HepG2 (cell line): ENCODE data around the gene PPP1R12A. TPM values are rescaled to one million over a fixed set of nuclear protein-coding genes. Genes with fewer than 3 reads are reported as not detected.

Source experiments
- GPN1 ChIP-seq: sonication (generic); formaldehyde crosslinking; IDR thresholded peaks from 2 replicates; pipeline ENCODE4 v1.5.1; 2020; ENCODE audit warnings: missing genetic modification reagents, borderline replicate concordance
- HDAC2 ChIP-seq: sonication (generic); formaldehyde crosslinking; IDR thresholded peaks from 2 replicates; pipeline ENCODE4 v1.4.0; 2020; ENCODE audit warnings: missing genetic modification reagents
- HIC2 ChIP-seq: sonication (generic); formaldehyde crosslinking; IDR thresholded peaks from 2 replicates; pipeline ENCODE4 v1.9.0; 2022; ENCODE audit warnings: low read depth, missing genetic modification reagents
- HNRNPLL ChIP-seq: fragments of 200-400 bp; formaldehyde crosslinking; IDR thresholded peaks from 2 replicates; pipeline ENCODE4 v1.6.1; 2017; ENCODE audit warnings: mild to moderate bottlenecking, low read depth, low read length; ENCODE audit not compliant: poor library complexity, severe bottlenecking
- KAT2B ChIP-seq: fragments of 150-350 bp; IDR thresholded peaks from 2 replicates; pipeline ENCODE4 v1.6.1; 2014; ENCODE audit warnings: low read depth, low read length, borderline replicate concordance
- KDM1A ChIP-seq: IDR thresholded peaks from 2 replicates; pipeline ENCODE4 v1.6.1; 2016; ENCODE audit warnings: missing compliant biosample characterization
- PAWR ChIP-seq: sonication (generic); formaldehyde crosslinking; IDR thresholded peaks from 2 replicates; pipeline ENCODE4 v1.4.0; 2020; ENCODE audit warnings: missing genetic modification reagents, mild to moderate bottlenecking, borderline replicate concordance
- RBM22 ChIP-seq: fragments of 200-400 bp; formaldehyde crosslinking; optimal IDR thresholded peaks from 2 replicates; pipeline ENCODE3; 2017; ENCODE audit warnings: mild to moderate bottlenecking, low read length, moderate library complexity
- RFXAP ChIP-seq: sonication (generic); formaldehyde crosslinking; IDR thresholded peaks from 2 replicates; pipeline ENCODE4 v1.4.0; 2020; ENCODE audit warnings: missing genetic modification reagents, borderline replicate concordance
- SATB2 ChIP-seq: sonication (generic); formaldehyde crosslinking; IDR thresholded peaks from 2 replicates; pipeline ENCODE4 v1.5.0; 2020; ENCODE audit warnings: missing genetic modification reagents
- SNAPC2 ChIP-seq: sonication (generic); formaldehyde crosslinking; IDR thresholded peaks from 2 replicates; pipeline ENCODE4 v1.8.1; 2022; ENCODE audit warnings: mild to moderate bottlenecking, missing genetic modification reagents
- SOX13 ChIP-seq, 3 experiments: fragments of 450-650 bp in 1 of 3; sonication (generic) in 1 of 3; formaldehyde crosslinking in 1 of 3; IDR thresholded peaks in 2 of 3; conservative IDR thresholded peaks in 1 of 3; 2 replicates each; pipeline versions ENCODE4 v1.5.0 to v1.6.1; 2016 to 2020; ENCODE audit warnings: antibody characterized with exemption in 1 of 3, mild to moderate bottlenecking in 1 of 3, missing compliant biosample characterization in 1 of 3, missing genetic modification reagents in 1 of 3, moderate library complexity in 1 of 3
- SRSF9 ChIP-seq: fragments of 200-400 bp; formaldehyde crosslinking; IDR thresholded peaks from 2 replicates; pipeline ENCODE4 v1.6.1; 2018; ENCODE audit warnings: borderline replicate concordance, mild to moderate bottlenecking, low read depth, low read length; ENCODE audit not compliant: insufficient read depth, poor library complexity, severe bottlenecking
- THRA ChIP-seq: sonication (generic); formaldehyde crosslinking; IDR thresholded peaks from 2 replicates; pipeline ENCODE4 v1.4.0; 2020; ENCODE audit warnings: missing genetic modification reagents, borderline replicate concordance
- ZBTB38 ChIP-seq: sonication (generic); formaldehyde crosslinking; IDR thresholded peaks from 2 replicates; pipeline ENCODE4 v1.5.1; 2020; ENCODE audit warnings: mild to moderate bottlenecking, missing genetic modification reagents
- ZBTB43 ChIP-seq: sonication (generic); formaldehyde crosslinking; conservative IDR thresholded peaks from 2 replicates; pipeline ENCODE4 v1.4.0; 2020; ENCODE audit warnings: missing genetic modification reagents
- ZNF143 ChIP-seq: sonication (generic); formaldehyde crosslinking; IDR thresholded peaks from 2 replicates; pipeline ENCODE4 v1.4.0; 2020; ENCODE audit warnings: missing genetic modification reagents
- ZNF432 ChIP-seq: sonication (generic); formaldehyde crosslinking; IDR thresholded peaks from 2 replicates; pipeline ENCODE4 v1.5.0; 2020; ENCODE audit warnings: missing genetic modification reagents, mild to moderate bottlenecking, borderline replicate concordance
- ZNF629 ChIP-seq: sonication (generic); formaldehyde crosslinking; conservative IDR thresholded peaks from 2 replicates; pipeline ENCODE4 v1.5.0; 2020; ENCODE audit warnings: missing genetic modification reagents
- ZNF777 ChIP-seq: sonication (generic); formaldehyde crosslinking; IDR thresholded peaks from 2 replicates; pipeline ENCODE4 v1.4.0; 2020; ENCODE audit warnings: missing genetic modification reagents
- ZNF792 ChIP-seq: IDR thresholded peaks from 2 replicates; pipeline ENCODE4 v1.6.1; 2016
- ZNF841 ChIP-seq: sonication (generic); formaldehyde crosslinking; IDR thresholded peaks from 2 replicates; pipeline ENCODE4 v1.8.1; 2023; ENCODE audit warnings: missing genetic modification reagents, borderline replicate concordance
- polyA plus RNA-seq, 8 experiments: library from polyadenylated mRNA; depleted of rRNA in 3 of 8; stranded (reverse) in 7 of 8; unstranded in 1 of 8; fragments of >200 nt; fragmentation: Illumina TruSeq in 4 of 8; extraction: Trizol in 4 of 8; gene quantifications; 2 replicates each; pipeline versions ENCODE4 v1.2.1 to v1.2.3, GENCODE V29; 2011 to 2016; ENCODE audit warnings: low read depth in 4 of 8, missing spikeins in 1 of 8, mixed read lengths in 1 of 8; ENCODE audit not compliant: insufficient read depth in 1 of 8
- total RNA-seq, 5 experiments: library from RNA; depleted of rRNA; stranded (reverse); fragments of >200 nt; fragmentation: Illumina TruSeq; extraction: Trizol; gene quantifications; 2 replicates each; pipeline ENCODE4 v1.2.3, GENCODE V29; 2016; ENCODE audit warnings: low read depth in 1 of 5
- TF ChIP-seq, protein P1 (sequence below): sonication (generic); IDR thresholded peaks from 2 replicates; pipeline ENCODE4 v1.6.1; 2016; ENCODE audit warnings: low read depth, borderline replicate concordance
- TF ChIP-seq, protein P2 (sequence below): sonication (generic); formaldehyde crosslinking; IDR thresholded peaks from 2 replicates; pipeline ENCODE4 v1.5.0; 2020; ENCODE audit warnings: mild to moderate bottlenecking, low read depth, missing genetic modification reagents, borderline replicate concordance

Gene PPP1R12A
- total and polyA plus RNA-seq, 2 of the 13 experiments (the other 11 are each of a cell fraction or from before 2014, with no cell fraction given): 23.8 to 50.0 TPM

DNA sequence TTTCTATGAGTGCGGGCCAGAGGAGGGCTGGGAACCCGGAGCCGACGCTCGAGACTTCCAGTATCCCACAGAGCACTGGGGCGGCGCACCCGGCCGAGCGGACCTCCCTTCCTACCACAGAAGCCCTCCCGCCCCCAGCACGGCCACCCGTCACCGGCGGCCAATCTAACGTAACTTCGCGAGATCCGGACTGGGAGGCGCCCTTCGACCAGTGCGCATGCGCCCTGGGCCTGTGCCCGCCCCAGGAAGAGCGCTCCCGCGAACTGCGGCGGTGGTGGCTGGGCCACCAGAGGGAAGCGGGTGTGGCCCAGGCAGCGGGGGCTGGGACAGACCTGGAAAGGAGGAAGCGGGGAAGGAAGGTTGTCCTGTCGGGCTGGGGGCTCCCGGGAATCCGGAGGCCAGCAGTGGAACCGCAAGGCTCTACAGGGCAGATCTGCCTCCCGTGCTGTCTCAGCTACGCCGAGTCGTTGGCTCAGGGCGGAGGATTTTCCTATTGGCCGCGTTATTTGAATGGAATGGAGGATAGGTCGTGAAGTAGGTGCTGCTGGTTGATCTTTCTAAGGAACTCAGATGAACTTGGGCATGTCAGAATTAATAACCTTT is at the start of gene PPP1R12A (continued):
- TF ChIP-seq SNAPC2 (CRISPR knock-in tag) (peak; percentile 63; the same call in 1 of the 2 replicates), ZBTB38 (CRISPR knock-in tag) (no peak; the same call in 1 of the 2 replicates), ZNF841 (no peak), GPN1 (CRISPR knock-in tag) (no peak), KAT2B (no peak), SOX13 (IDR thresholded peaks at IDR 0.05) (no peak), SOX13 (CRISPR knock-in tag; conservative IDR thresholded peaks at IDR 0.05 in 1 of 2, IDR thresholded peaks at IDR 0.05 in 1 of 2) (peak in 1 of 2 experiments; percentile 53; a peak in 2 of 4 replicates), THRA (CRISPR knock-in tag) (peak; percentile 31; the same call in 1 of the 2 replicates), HIC2 (CRISPR knock-in tag) (no peak), HNRNPLL (peak; percentile 95), RFXAP (CRISPR knock-in tag) (peak; percentile 48; the same call in 1 of the 2 replicates), RBM22 (no peak), ZBTB43 (no peak; the same call in 1 of the 2 replicates), HDAC2 (CRISPR knock-in tag) (peak; percentile 59; the same call in 1 of the 2 replicates), PAWR (CRISPR knock-in tag) (no peak), ZNF792 (CRISPR knock-in tag) (peak; percentile 11; the same call in 1 of the 2 replicates), KDM1A (no peak), SRSF9 (no peak), SATB2 (CRISPR knock-in tag) (0 out of 2 replicates have a peak, but pooled peaks have one; percentile 69), ZNF432 (CRISPR knock-in tag) (no peak), ZNF143 (CRISPR knock-in tag) (peak; percentile 67), ZNF777 (CRISPR knock-in tag) (0 out of 2 replicates have a peak, but pooled peaks have one; percentile 1), ZNF629 (CRISPR knock-in tag) (no peak; the same call in 1 of the 2 replicates)
- TF ChIP-seq, protein P1, sequence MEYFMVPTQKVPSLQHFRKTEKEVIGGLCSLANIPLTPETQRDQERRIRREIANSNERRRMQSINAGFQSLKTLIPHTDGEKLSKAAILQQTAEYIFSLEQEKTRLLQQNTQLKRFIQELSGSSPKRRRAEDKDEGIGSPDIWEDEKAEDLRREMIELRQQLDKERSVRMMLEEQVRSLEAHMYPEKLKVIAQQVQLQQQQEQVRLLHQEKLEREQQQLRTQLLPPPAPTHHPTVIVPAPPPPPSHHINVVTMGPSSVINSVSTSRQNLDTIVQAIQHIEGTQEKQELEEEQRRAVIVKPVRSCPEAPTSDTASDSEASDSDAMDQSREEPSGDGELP: peak; percentile 54; the same call in 1 of the 2 replicates
- TF ChIP-seq, protein P2, sequence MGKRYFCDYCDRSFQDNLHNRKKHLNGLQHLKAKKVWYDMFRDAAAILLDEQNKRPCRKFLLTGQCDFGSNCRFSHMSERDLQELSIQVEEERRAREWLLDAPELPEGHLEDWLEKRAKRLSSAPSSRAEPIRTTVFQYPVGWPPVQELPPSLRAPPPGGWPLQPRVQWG (CRISPR knock-in tag): no peak
